Astrocyte (in vitro differentiated cells and primary cell): ENCODE results near the gene PCP2. TPM values are rescaled to one million over a fixed set of nuclear protein-coding genes. Genes with fewer than 3 reads are reported as not detected.

ENCODE experiments used
- DNase-seq: peaks from one replicate; pipeline ENCODE4 v3.0.0-alpha.2; 2010; ENCODE audit warnings: low read depth
- FAIRE-seq: peaks from 2 replicates; lab custom pipeline; 2011; peaks lifted over from hg19 to GRCh38; lab: Jason Lieb, UNC
- H2AFZ ChIP-seq: 2 replicates; pipeline ENCODE4 v1.6.0; 2012; ENCODE audit warnings: low read depth, low read length, inconsistent platforms
- H3K27ac ChIP-seq: 2 replicates; pipeline ENCODE4 v1.5.1; 2011; ENCODE audit warnings: low read depth, low read length, inconsistent platforms
- H3K27me3 ChIP-seq: 2 replicates; pipeline ENCODE4 v1.6.0; 2011; ENCODE audit warnings: low read length, inconsistent platforms; ENCODE audit not compliant: insufficient read depth
- H3K36me3 ChIP-seq: 2 replicates; pipeline ENCODE4 v1.5.1; 2011; ENCODE audit warnings: low read length, inconsistent platforms; ENCODE audit not compliant: insufficient read depth
- H3K4me1 ChIP-seq: 2 replicates; pipeline ENCODE4 v1.5.1; 2011; ENCODE audit warnings: low read length, inconsistent platforms; ENCODE audit not compliant: insufficient read depth
- H3K4me2 ChIP-seq: 2 replicates; pipeline ENCODE4 v1.6.0; 2012; ENCODE audit warnings: low read length, inconsistent platforms
- H3K4me3 ChIP-seq: 2 replicates; pipeline ENCODE4 v1.5.1; 2011; ENCODE audit warnings: low read depth, mild to moderate bottlenecking, low read length, inconsistent platforms; ENCODE audit not compliant: insufficient read depth
- H3K79me2 ChIP-seq: 2 replicates; pipeline ENCODE4 v1.6.0; 2012; ENCODE audit warnings: mild to moderate bottlenecking, low read length, inconsistent platforms; ENCODE audit not compliant: insufficient read depth
- H3K9ac ChIP-seq: 2 replicates; pipeline ENCODE4 v1.6.0; 2012; ENCODE audit warnings: mild to moderate bottlenecking, low read length, inconsistent platforms
- H3K9me3 ChIP-seq: 2 replicates; pipeline ENCODE4 v1.5.1; 2012; ENCODE audit warnings: low read depth, mild to moderate bottlenecking, low read length, inconsistent platforms; ENCODE audit not compliant: insufficient read depth
- H4K20me1 ChIP-seq: 2 replicates; pipeline ENCODE4 v1.6.0; 2012; ENCODE audit warnings: low read length, inconsistent platforms; ENCODE audit not compliant: insufficient read depth
- H3K27ac Mint-ChIP-seq: one replicate; pipeline ENCODE4 v1.8.0; 2021; ENCODE audit warnings: mild to moderate bottlenecking, mixed read lengths; ENCODE audit not compliant: unreplicated experiment
- H3K27me3 Mint-ChIP-seq: one replicate; pipeline ENCODE4 v1.8.0; 2021; ENCODE audit warnings: low read depth, mixed read lengths; ENCODE audit not compliant: unreplicated experiment
- H3K36me3 Mint-ChIP-seq: one replicate; pipeline ENCODE4 v1.8.0; 2021; ENCODE audit warnings: low read depth, mixed read lengths; ENCODE audit not compliant: unreplicated experiment
- H3K4me1 Mint-ChIP-seq: one replicate; pipeline ENCODE4 v1.8.0; 2021; ENCODE audit warnings: low read depth, mixed read lengths; ENCODE audit not compliant: unreplicated experiment
- H3K4me3 Mint-ChIP-seq: one replicate; pipeline ENCODE4 v1.8.0; 2021; ENCODE audit warnings: mild to moderate bottlenecking, moderate library complexity, mixed read lengths; ENCODE audit not compliant: unreplicated experiment
- H3K9me3 Mint-ChIP-seq: one replicate; pipeline ENCODE4 v1.8.0; 2021; ENCODE audit warnings: mild to moderate bottlenecking, mixed read lengths; ENCODE audit not compliant: unreplicated experiment
- CTCF ChIP-seq: IDR thresholded peaks from 2 replicates; pipeline ENCODE4 v1.5.1; 2011; ENCODE audit warnings: low read depth, mild to moderate bottlenecking, inconsistent platforms, low read length, moderate library complexity; ENCODE audit not compliant: insufficient read depth
- EZH2 ChIP-seq: IDR thresholded peaks from 2 replicates; pipeline ENCODE4 v1.6.1; 2012; ENCODE audit warnings: mild to moderate bottlenecking, low read length, inconsistent platforms; ENCODE audit not compliant: insufficient read depth
- total RNA-seq: library from RNA; stranded (reverse); gene quantifications from 2 replicates; pipeline ENCODE4 v1.2.1, GENCODE V29; 2021

The PCP2 gene
- total RNA-seq, 1 donor from 2014 or later: not detected

- H3K9me3 Mint-ChIP-seq: no peaks in the 10 kb centered on the region
- peak within 1 kb of the TSS; percentile 83 for H3K4me3 Mint-ChIP-seq
- peaks cover 13% of the 10 kb centered on the region for H3K27me3 ChIP-seq
- FAIRE-seq (no peak), DNase-seq (no peak)
- peaks cover 7% of the 10 kb centered on the region for H3K27me3 Mint-ChIP-seq
- H2AFZ ChIP-seq: no peak within 1 kb of the TSS
- H3K4me1 Mint-ChIP-seq: no peaks in the 10 kb centered on the region
- H3K27ac Mint-ChIP-seq: peak within 1 kb of the TSS; percentile 66
- no peak for TF ChIP-seq EZH2
- TF ChIP-seq CTCF: no peak
- H3K79me2 ChIP-seq: peaks cover 5% of the 10 kb centered on the region
- H3K9me3 ChIP-seq: peaks cover 5% of the 10 kb centered on the region
- no peaks in the 10 kb centered on the region for H3K36me3 ChIP-seq
- no peak within 1 kb of the TSS for H3K27ac ChIP-seq
- no peak within 1 kb of the TSS for H3K9ac ChIP-seq
- no peaks in the 10 kb centered on the region for H4K20me1 ChIP-seq
- peak within 1 kb of the TSS; percentile 46 for H3K4me2 ChIP-seq
- no peak within 1 kb of the TSS for H3K4me3 ChIP-seq
- H3K36me3 Mint-ChIP-seq: peaks cover 1% of the 10 kb centered on the region
- no peaks in the 10 kb centered on the region for H3K4me1 ChIP-seq
These were observed 3.3 kb upstream of the PCP2 start, which contains the start of gene STXBP2 for GRCh38 chr19:7636691-7637373. Gene STXBP2 (plus strand): TSS chr19:7637110. CDS start chr19:7637150, 40 bp downstream.

GRCh38 chr19:7636317-7636690, 2.8 kb upstream of the PCP2 start:
- Histone ChIP-seq H3K27me3 (peaks cover 13% of the 10 kb centered on the region), H3K4me3 (no peak overlapping the region), H2AFZ (no peak overlapping the region), H3K4me1 (no peaks in the 10 kb centered on the region), H3K27ac (no peak overlapping the region), H3K4me2 (no peak overlapping the region), H3K9me3 (peaks cover 5% of the 10 kb centered on the region), H3K36me3 (no peaks in the 10 kb centered on the region), H3K9ac (no peak overlapping the region), H4K20me1 (no peaks in the 10 kb centered on the region), H3K79me2 (peaks cover 8% of the 10 kb centered on the region)
- TF ChIP-seq EZH2: no peak
- TF ChIP-seq CTCF: no peak
- DNase-seq (no peak), FAIRE-seq (no peak)
- peak overlapping the region; percentile 83 for H3K4me3 Mint-ChIP-seq
- H3K36me3 Mint-ChIP-seq: peaks cover 1% of the 10 kb centered on the region
- no peak overlapping the region for H3K27ac Mint-ChIP-seq
- H3K4me1 Mint-ChIP-seq: no peaks in the 10 kb centered on the region
- no peaks in the 10 kb centered on the region for H3K9me3 Mint-ChIP-seq
- peaks cover 7% of the 10 kb centered on the region for H3K27me3 Mint-ChIP-seq

GRCh38 chr19:7635670-7636069, 2.2 kb upstream of the PCP2 start:
- Mint-ChIP-seq H3K4me1 (peaks cover 4% of the 10 kb centered on the region), H3K27ac (no peak overlapping the region), H3K27me3 (peaks cover 7% of the 10 kb centered on the region), H3K36me3 (peaks cover 1% of the 10 kb centered on the region), H3K4me3 (peak overlapping the region; percentile 64), H3K9me3 (no peaks in the 10 kb centered on the region)
- Histone ChIP-seq H3K79me2 (peaks cover 13% of the 10 kb centered on the region), H3K36me3 (no peaks in the 10 kb centered on the region), H3K27ac (no peak overlapping the region), H2AFZ (no peak overlapping the region), H3K4me3 (no peak overlapping the region), H3K4me2 (no peak overlapping the region), H3K27me3 (peaks cover 13% of the 10 kb centered on the region), H4K20me1 (no peaks in the 10 kb centered on the region), H3K9ac (no peak overlapping the region), H3K4me1 (peaks cover 1% of the 10 kb centered on the region), H3K9me3 (peaks cover 5% of the 10 kb centered on the region)
- FAIRE-seq (no peak), DNase-seq (no peak)
- TF ChIP-seq CTCF: no peak
- no peak for TF ChIP-seq EZH2
